Prostate gland (tissue), 2 donors: ENCODE measurements around the gene CCNJL. TPM values are rescaled to one million over a fixed set of nuclear protein-coding genes. Genes with fewer than 3 reads are reported as not detected.

Source experiments
- DNase-seq: peaks from one replicate; pipeline ENCODE4 v3.0.0-alpha.2; 2019; ENCODE audit warnings: low spot score
- H3K27ac ChIP-seq, 2 donors: fragments of 200-600 bp; sonication (generic); 2 replicates each; pipeline ENCODE4 v1.5.1; 2017 to 2019
- H3K27me3 ChIP-seq: fragments of 200-600 bp; sonication (generic); replicated peaks from 2 replicates; pipeline ENCODE4 v1.5.1; 2019; ENCODE audit not compliant: insufficient read depth
- H3K36me3 ChIP-seq, 2 donors: fragments of 200-600 bp; sonication (generic); 1 replicate in 1 of 2; 2 replicates in 1 of 2; pipeline versions ENCODE4 v1.5.1 to v1.8.1; 2017 to 2019
- H3K4me1 ChIP-seq: fragments of 200-600 bp; sonication (generic); replicated peaks from 2 replicates; pipeline ENCODE4 v1.5.1; 2019
- H3K4me3 ChIP-seq, 2 donors: fragments of 200-600 bp; sonication (generic); 2 replicates each; pipeline ENCODE4 v1.5.1; 2017 to 2019
- H3K9me3 ChIP-seq: fragments of 200-600 bp; sonication (generic); 2 replicates; pipeline ENCODE4 v1.5.1; 2017
- POLR2A ChIP-seq: fragments of 450-650 bp; IDR thresholded peaks from one replicate; pipeline ENCODE4 v1.6.1; 2016; ENCODE audit warnings: antibody characterized with exemption, mild to moderate bottlenecking
- POLR2AphosphoS5 ChIP-seq: sonication (generic); formaldehyde crosslinking; IDR thresholded peaks from one replicate; pipeline ENCODE4 v1.6.1; 2017; ENCODE audit warnings: antibody characterized with exemption
- WGBS: methylation state at CpG from one replicate; pipeline ENCODE4 v1.1.5; 2018; 5-methylcytosine and 5-hydroxymethylcytosine counted together
- intact Hi-C: fragments of 100-400 bp; cut with DNase I; formaldehyde crosslinking; loops from one replicate; pipeline ENCODE4 v1.14.2; 2022
- total RNA-seq, 2 donors: library from RNA; depleted of rRNA; stranded (reverse); fragments of >200 nt; gene quantifications; one replicate each; pipeline ENCODE4 v1.1.0, GENCODE V29; 2016
- TF ChIP-seq, protein P1 (sequence below), 4 experiments: fragments of 200-600 bp in 2 of 4; fragments of 450-650 bp in 2 of 4; sonication (generic) in 2 of 4; IDR thresholded peaks; 1 replicate in 3 of 4; 2 replicates in 1 of 4; pipeline ENCODE4 v1.5.1; 2016 to 2019; ENCODE audit warnings: antibody characterized with exemption in 4 of 4, mild to moderate bottlenecking in 2 of 4, moderate library complexity in 2 of 4

Gene CCNJL
- total RNA-seq, 2 donors from 2014 or later: 4.1 to 26.7 TPM

DNA sequence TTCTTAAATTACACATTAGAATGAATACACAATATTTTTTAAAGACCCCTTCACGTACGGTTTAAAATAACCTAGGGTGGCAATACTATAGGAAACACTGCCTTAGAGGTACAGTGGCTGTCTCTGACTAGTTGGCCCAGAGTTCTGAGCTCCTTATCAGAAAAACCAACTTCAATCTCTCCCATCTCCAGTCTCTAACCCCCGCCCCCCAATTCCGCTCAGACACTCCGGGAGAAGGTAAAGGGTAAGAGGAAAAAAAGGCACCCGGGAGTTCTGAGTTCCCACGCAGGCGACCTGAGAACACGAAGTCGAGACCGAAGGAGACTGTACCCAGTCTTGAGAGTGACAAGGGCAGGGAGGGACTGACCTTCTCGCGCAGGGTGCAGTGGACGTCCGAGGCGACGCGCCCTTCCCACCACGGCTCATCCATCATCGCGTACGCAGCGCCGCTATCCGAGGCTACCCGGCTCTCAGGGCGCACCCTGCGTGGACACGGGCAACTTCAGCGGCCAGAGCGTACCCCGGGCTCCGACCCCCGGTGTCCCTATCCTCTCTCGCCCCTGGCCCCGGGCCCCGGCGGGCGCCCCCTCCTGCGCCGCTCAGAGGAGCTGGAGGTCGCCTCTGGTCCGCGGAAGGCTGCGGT lies 752 bp downstream of the CCNJL start:
- no peak for DNase-seq
- Histone ChIP-seq H3K36me3 (no peaks in the 10 kb centered on the region), H3K4me1 (no peaks in the 10 kb centered on the region), H3K9me3 (no peaks in the 10 kb centered on the region), H3K4me3 (peak overlapping the region; percentile 42 to 47), H3K27ac (peak overlapping the region; percentile 17 to 23), H3K27me3 (no peaks in the 10 kb centered on the region)
- TF ChIP-seq, protein P1, sequence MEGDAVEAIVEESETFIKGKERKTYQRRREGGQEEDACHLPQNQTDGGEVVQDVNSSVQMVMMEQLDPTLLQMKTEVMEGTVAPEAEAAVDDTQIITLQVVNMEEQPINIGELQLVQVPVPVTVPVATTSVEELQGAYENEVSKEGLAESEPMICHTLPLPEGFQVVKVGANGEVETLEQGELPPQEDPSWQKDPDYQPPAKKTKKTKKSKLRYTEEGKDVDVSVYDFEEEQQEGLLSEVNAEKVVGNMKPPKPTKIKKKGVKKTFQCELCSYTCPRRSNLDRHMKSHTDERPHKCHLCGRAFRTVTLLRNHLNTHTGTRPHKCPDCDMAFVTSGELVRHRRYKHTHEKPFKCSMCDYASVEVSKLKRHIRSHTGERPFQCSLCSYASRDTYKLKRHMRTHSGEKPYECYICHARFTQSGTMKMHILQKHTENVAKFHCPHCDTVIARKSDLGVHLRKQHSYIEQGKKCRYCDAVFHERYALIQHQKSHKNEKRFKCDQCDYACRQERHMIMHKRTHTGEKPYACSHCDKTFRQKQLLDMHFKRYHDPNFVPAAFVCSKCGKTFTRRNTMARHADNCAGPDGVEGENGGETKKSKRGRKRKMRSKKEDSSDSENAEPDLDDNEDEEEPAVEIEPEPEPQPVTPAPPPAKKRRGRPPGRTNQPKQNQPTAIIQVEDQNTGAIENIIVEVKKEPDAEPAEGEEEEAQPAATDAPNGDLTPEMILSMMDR (IDR thresholded peaks at IDR 0.05): no peak
- TF ChIP-seq POLR2AphosphoS5 (no peak), POLR2A (no peak)
- intact Hi-C loops: no loop called here
- 3% methylated on average over 39 of the region's 45 CpGs for WGBS

DNA sequence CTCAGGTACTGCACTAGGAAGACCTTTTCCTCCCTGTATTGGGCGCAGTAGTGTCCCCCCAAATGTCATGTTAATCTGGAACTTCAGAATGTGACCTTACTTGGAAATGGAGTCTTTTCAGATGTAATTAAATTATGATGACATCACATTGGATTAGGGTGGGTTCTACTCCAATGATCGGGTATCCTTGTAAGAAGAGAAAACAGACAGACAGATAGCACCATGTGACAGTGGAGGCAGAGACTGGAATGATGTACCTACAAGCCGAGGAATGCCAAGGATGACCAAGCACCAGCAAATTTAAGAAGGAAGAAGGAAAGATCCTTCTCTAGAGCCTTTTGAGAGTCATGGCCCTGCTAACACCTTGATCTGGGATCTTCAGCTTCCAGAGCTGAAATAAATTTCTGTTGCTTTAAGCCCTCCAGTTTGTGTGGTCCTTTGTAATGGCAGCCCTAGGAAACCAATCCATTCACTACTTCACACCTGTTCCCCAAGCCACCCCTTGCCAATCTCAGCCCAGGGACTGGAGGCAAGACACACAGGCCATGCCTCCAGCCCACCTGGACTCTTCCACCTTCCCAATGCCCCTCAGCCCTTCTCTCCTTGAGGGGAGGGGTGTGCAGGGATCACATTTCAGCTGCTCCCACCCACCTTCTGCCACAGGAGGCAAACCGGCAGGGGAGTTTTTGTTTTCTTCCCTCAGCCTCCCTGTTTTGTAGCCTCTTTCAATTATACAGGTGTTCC lies 1.6 kb downstream of the CCNJL start:
- Histone ChIP-seq H3K9me3 (no peaks in the 10 kb centered on the region), H3K36me3 (no peaks in the 10 kb centered on the region), H3K27me3 (no peaks in the 10 kb centered on the region), H3K4me3 (no peak overlapping the region), H3K27ac (no peak overlapping the region), H3K4me1 (no peaks in the 10 kb centered on the region)
- 88% methylated on average over 4 of the region's 4 CpGs for WGBS
- TF ChIP-seq POLR2AphosphoS5: no peak
- TF ChIP-seq POLR2A: no peak
- TF ChIP-seq, protein P1 (IDR thresholded peaks at IDR 0.05): no peak
- intact Hi-C loops: no loop called here
- DNase-seq: no peak

DNA sequence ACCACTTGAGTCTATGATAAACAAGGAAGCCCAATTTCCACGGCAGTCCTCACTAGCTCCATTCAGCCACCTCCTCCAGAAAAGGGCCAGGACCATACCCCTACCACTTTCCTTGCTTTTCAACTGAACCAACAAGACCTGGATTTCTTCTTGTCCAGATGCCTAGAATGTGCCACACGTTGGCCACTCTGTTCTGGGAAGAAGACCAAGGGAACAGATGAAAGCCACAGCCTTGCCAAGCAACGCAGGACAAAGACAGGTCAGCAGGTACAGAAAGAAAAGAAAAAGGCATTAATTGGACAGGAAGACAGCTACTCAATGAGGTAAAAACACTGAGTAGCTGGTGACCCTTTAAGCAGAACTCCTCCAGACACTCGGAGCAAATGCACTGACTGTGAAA lies 2.2 kb downstream of the CCNJL start:
- no peak for DNase-seq
- WGBS: 44% methylated on average over 4 of the region's 4 CpGs
- H3K9me3 ChIP-seq: no peaks in the 10 kb centered on the region
- intact Hi-C loops: no loop called here
- no peak overlapping the region for H3K27ac ChIP-seq
- H3K27me3 ChIP-seq: no peaks in the 10 kb centered on the region
- no peaks in the 10 kb centered on the region for H3K4me1 ChIP-seq
- no peak overlapping the region for H3K4me3 ChIP-seq
- no peaks in the 10 kb centered on the region for H3K36me3 ChIP-seq
- no peak for TF ChIP-seq POLR2A
- TF ChIP-seq, protein P1 (IDR thresholded peaks at IDR 0.05): no peak
- TF ChIP-seq POLR2AphosphoS5: no peak

DNA sequence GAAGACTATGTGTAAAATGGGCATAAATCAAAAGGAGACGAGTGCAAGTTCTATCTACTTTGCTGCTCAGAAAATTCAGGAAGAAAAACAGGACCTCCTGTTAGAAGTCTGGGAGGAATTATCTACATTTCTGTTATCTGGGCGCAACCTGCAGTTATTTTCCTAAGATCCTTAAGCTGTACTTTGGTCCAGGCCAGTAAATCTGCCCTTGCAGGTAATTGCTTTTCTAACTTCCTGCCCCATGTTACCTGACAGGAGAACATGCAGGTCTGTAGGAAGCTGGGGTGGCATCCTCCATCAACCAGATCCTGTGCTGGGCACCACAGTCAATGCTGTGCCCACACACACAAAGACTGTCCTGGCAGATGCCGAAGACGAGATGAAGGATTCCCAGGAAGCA lies 5.7 kb downstream of the CCNJL start:
- Histone ChIP-seq H3K4me3 (no peak overlapping the region), H3K27ac (no peak overlapping the region), H3K36me3 (no peaks in the 10 kb centered on the region), H3K27me3 (no peaks in the 10 kb centered on the region), H3K4me1 (no peaks in the 10 kb centered on the region), H3K9me3 (no peaks in the 10 kb centered on the region)
- TF ChIP-seq, protein P1 (IDR thresholded peaks at IDR 0.05): no peak
- no peak for TF ChIP-seq POLR2AphosphoS5
- no peak for TF ChIP-seq POLR2A
- no peak for DNase-seq
- 93% methylated on average over 4 of the region's 4 CpGs for WGBS
- intact Hi-C loops: no loop called here

DNA sequence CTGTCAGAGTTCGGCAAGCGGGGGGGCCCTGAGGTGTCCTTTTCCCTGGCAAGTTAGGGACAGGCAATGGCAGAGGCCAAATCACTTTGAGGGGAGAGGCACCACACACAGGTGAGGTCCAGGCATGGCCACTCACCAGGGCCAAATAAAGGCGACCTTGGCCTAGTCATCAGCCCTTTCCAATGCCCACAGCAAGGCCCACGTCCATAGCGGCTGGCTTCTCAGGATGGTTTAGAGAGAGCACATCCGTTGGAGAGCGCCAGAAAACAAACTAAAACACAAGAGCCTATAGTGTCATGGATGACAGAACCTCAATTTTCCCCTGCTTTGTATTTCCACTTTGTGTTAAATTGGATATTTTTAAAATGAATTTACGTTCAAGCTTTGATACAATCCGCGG lies 7.0 kb downstream of the CCNJL start:
- H3K9me3 ChIP-seq: no peaks in the 10 kb centered on the region
- no peak for DNase-seq
- 90% methylated on average over 10 of the region's 10 CpGs for WGBS
- H3K4me3 ChIP-seq: no peak overlapping the region
- H3K27me3 ChIP-seq: no peaks in the 10 kb centered on the region
- intact Hi-C loops: no loop called here
- H3K4me1 ChIP-seq: no peaks in the 10 kb centered on the region
- TF ChIP-seq, protein P1 (IDR thresholded peaks at IDR 0.05): no peak
- TF ChIP-seq POLR2AphosphoS5 (no peak), POLR2A (no peak)
- H3K27ac ChIP-seq: no peak overlapping the region
- no peaks in the 10 kb centered on the region for H3K36me3 ChIP-seq
